Measurements from ENCODE around the gene CEP350.
"Not testable (repeated sequence)": the region's sequence is repeated elsewhere in the genome, so short reads cannot be mapped to it uniquely, and the experiment has no call there.

Gene CEP350

DNA sequence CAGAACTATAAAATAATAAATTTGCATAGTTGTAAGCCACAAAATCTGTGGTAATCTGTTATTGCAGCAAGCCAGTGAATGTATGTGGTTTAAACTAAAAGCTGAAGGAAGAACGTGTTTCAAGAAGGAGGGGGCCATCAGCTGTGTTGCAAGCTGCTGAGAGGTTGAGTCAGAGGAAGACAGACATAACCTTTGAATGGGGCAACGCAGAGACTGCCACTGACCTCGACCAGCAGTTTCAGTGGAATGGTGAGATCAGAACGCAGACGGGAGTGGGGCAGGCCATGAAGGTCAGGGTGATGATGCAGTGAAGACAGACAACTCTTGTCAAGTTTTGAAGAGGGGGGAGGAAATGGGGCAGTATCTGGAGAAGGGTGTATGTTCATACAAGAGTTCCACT, 176.9 kb downstream of the CEP350 start:
- no peak for DNase-seq (ENCODE audit: low spot score)

DNA sequence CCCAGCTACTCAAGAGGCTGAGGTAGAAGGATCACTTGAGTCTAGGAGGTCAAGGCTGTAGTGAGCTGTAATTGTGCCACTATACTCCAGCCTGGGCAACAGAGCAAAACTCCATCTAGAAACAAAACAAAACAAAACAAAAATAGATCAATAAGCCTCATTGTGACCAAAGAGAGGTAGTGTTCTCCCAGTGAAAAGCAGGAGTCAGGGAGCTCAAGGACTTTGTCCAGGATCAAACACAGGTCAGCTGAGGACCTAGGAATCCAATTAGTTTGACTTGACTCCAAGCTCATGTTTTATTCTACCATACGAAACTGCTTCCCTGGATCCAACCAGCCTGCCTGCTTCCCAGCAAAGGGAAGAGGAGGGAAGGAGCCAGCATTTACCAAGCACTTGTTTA, 178.6 kb downstream of the CEP350 start:
- no peak for DNase-seq (ENCODE audit: low spot score)

DNA sequence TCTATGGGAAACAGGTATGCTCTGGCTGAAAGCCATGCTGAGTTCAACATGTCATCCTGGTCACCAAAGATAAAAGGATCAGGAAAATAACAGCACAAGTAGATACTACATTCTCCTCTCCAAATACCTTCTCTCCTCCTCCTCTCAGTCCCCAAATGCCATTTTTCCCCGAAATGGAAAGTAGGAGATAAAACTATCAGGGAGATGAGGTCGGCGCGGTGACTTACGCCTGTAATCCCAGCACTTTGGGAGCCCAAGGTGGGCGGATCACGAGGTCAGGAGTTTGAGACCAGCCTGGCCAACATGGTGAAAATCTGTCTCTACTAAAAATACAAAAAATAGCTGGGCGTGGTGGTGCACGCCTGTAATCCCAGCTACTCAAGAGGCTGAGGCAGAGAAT, 179.1 kb downstream of the CEP350 start:
- DNase-seq (ENCODE audit: low spot score): not testable (repeated sequence)

DNA sequence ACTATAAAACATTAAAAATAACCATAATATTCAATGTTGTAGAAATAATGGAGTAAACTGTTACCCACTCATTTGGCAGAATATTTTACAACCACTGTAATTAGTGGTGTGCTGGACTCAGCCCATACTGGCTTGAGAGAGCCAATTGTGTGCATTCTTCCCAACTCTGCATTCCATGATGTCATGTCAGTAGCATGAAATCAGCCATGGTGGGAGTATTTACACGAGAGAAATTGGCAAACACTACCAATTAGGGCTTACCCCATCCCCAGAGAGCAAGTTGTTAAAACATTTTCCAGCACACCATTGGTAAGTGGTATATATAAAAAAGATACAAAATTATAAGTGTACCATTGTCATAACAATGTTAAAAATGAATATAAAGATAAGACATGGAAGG, 180.9 kb downstream of the CEP350 start:
- DNase-seq (ENCODE audit: low spot score): no peak

DNA sequence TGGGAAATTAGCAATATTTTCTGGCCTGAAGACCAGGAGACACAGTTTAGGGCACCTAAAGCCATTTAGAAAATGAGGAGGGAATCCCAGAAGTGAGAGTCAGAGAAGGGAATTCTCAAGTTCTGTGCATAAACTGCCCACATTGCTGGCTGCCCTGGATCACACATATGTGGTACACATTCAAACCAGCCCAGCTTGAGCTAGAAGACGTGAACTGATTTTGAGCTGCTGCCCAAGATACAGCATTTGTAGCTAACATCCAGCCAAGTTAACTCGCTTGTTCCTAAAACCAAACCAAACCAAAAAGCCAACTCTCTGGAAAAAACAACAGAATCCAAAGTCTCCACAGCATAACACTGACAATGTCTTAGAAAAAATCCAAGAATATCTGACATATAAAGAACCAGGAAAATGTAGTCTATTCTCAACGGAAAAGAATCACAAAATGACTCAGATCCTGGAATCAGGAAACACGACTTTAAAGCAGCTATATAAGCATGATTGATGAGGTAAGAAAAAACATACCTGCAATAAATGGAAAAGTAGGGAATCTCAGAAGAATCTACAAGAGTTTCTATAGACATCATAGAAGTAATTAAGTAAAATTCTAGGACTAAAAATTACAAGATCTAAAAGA, 181.8 kb downstream of the CEP350 start:
- no peak for DNase-seq (ENCODE audit: low spot score)

DNA sequence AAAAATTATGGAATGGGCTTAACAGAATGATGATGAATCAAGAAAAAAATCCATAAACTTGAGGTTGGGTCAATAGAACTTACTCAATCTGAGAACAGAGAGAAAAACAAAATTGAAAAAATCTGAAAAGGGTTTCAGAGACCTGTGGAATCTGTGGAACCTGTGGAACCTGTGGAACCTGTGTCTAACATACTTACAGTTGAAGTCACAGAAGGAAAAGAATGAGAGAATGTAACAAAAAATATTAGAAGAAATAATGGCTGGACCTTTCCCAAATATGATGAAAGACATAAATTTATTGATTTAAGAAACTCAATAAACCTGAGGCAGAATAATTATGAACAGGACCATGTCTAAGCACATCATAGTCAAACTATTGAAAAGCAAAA, 182.4 kb downstream of the CEP350 start:
- DNase-seq (ENCODE audit: low spot score): no peak

DNA sequence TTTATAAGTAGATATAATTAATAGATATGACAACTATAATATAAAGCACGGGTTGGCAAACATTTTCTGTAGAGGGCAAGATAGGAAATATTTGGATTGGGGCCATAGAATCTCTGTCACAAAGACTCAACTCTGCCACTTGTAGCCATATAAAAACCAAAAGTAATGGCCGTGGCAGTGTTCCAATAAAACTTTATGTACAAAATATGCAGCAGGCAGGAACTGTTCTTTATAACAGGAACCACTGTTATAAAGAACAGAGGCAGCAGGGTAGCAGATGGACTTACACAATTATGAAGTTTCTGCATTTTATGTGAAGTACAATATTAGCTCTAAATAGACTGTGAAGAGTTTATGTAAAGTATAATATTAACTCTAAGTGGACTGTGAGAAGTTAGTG, 183.2 kb downstream of the CEP350 start:
- no peak for DNase-seq (ENCODE audit: low spot score)

DNA sequence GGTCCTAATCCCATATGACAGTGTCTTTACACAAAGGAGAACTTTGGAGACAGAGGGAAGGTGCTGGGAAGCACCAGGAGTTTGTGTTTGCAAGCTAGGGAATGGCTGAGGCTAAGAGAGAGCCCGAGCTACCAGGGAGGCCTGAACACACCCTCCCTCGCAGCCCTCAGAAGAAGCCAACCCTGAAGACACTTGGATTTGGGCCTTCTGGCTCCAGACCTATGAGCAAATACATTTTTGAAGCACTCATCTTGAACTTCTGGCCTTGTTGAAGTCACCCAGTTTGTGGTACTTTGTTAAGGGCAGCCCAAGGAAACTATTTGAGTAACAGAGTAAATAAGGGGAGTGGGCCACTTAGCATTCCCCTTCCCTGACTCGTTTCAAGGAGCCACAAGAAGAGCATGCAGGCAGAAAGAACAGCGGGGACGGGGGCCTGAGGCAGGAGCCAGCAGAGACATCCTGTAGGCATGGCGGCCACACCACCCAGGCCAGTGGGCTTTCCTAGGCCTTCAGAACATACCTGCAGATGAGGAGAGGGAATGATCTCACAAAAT, 186.8 kb downstream of the CEP350 start:
- DNase-seq (ENCODE audit: low spot score): no peak

DNA sequence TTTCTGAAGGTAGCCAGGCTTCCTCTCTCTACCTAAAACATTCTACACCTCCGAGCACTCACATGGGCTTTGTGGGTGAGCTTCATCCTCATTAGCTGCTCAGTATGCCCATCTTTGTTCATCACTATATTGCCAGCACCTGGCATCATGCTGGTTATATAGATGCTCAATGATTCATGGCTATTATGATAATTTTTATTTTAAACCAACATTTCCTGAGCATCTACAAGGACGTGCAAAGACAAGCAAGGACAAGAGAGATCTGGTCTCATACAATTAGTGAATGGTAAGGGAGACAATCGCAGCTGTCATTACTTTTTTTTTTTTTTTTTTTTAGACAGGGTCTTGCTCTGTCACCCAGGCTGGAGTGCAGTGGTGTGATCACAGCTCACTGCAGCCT, 188.7 kb downstream of the CEP350 start:
- DNase-seq (ENCODE audit: low spot score): no peak

DNA sequence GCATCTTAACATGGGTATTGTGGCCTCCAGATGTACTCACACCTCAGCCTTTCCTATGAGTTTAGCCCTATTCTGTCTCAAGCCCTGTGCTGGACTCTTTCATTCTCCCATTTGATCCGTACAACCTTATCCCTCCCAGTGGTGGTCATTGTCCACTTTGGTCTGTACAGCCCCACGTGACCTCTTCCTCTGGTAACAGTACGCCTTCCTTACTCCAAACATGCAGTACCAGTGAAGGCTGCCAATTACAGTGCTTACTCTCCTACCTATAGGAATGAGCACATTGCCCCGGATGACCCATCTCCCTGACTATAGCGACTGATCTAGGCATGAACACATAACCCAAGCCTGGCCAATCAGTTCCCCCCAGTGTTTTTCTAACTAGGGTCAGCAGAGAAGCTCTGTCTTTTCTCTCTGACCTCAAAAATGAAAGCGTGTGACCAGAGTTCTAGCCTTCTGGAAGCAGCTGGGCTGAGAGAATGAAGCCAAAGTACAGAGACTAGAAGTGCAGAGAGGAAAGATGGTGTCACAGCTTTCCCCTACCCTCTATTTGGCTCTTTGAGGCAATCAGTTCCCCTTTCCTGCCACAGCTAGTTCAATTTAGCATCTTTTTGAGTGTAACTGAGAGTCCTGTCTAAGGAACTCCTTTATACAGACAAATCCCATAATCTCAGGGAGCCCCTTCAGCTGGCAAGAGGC, 190.2 kb downstream of the CEP350 start:
- DNase-seq (ENCODE audit: low spot score): no peak

DNA sequence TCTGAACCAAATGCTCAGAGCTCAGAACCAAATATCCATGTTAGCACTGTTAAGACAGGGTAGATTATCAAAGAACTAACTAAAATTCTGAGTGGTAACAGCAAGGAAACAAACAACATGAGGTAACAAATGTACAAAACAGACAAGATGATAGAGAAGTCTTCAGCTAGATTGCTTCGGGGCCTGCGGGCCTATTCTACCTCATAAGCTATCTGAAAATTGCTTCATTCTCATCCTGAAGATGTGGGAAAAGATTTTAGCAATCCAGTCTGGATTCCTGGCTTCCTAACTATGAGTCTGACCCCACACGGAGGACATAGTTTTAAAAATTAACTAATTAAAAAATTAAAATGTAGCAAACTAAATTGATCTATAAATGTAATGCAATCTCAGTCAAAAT, 190.8 kb downstream of the CEP350 start:
- DNase-seq (ENCODE audit: low spot score): no peak

DNA sequence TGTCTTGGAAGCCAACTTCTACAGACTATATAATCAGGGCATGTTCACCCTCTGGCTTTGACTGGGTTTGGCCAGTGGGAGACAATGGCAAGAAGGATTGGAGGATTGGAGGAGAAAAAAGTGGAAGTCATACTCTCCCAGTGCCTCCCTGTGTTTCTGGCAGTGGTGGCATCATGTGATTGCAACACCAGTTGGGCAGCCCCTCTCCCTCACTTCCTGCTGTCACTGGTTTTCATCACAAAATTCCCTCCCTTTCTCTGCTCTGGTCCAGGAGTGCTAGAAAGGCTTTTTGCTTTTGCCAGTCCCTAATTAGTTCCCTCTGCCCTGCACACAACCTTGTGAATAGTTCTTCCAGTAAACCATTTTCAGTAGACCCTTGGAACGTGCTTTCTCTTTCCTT, 196.4 kb downstream of the CEP350 start:
- DNase-seq (ENCODE audit: low spot score): no peak

DNA sequence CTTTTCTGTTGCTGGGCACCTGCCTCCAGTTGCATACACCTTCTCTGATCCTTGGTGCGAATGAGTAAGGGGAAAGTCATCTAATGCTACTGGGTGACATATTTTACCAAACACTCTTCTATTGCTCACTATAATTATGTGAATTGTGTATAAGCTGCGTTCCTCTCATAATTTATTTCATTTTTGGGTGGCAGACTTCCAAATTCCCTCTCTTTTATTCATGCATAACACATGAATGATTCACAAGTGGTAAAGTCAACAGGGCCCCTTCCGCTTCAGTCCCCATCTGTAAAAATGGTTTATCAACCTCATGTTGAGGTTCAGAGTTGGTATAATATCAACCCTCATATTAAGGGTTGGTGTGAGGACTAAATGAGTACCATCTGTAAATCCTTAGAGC, 196.9 kb downstream of the CEP350 start:
- DNase-seq (ENCODE audit: low spot score): no peak

DNA sequence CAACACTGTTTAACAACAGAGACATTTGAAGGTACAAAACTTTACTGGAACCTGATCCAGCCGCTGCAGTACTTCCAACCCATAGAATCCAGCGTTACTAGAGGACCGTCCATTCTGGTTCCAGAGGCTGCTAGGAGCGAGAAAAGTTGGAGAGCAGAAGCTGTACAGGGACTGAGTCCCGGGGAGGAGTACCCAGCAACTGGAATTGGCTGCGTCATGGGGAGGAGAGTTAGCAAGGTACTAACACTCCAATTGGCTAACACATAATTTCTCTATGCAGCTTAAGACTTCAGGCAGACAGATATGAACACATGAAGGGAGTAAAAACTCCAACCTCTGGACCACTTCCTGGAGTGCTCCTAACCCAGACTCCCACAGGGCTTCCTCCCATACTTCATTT, 198.0 kb downstream of the CEP350 start:
- DNase-seq (ENCODE audit: low spot score): no peak

DNA sequence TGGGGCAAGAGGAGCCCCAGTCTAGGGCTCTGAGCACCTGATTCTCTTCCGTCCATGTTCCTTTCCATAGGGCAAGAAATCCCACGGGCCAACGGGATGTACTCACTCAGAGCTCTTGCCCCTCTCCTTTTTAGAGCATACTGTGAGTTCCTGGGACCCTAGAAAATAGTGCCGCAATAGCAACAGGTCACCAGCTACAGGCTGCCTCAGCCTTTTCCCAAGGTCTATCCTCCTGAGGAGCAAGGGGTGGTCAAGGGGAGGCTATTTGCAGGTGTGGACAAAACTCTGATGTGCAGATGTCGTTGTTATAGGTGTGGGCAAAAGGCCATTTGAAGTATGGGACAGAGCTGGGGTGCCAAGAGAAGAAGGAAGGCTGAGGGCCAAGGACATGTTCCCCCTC, 198.4 kb downstream of the CEP350 start:
- no peak for DNase-seq (ENCODE audit: low spot score)

DNA sequence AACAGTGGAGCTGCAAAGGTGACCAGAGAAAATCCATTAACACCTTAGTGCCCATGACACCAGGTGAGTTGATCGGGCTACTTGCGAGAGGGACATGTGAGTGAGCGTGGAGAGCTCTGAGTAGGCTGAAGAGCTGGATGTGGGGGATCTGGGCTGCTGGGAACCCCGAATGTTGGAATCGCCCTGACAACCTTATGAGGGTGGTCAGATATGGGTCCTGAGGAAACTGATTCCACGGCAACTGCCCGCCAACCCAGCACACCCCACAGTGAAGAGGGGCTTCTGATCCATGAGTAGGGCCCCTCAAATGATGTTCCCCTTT, 199.4 kb downstream of the CEP350 start:
- DNase-seq (ENCODE audit: low spot score): no peak

DNA sequence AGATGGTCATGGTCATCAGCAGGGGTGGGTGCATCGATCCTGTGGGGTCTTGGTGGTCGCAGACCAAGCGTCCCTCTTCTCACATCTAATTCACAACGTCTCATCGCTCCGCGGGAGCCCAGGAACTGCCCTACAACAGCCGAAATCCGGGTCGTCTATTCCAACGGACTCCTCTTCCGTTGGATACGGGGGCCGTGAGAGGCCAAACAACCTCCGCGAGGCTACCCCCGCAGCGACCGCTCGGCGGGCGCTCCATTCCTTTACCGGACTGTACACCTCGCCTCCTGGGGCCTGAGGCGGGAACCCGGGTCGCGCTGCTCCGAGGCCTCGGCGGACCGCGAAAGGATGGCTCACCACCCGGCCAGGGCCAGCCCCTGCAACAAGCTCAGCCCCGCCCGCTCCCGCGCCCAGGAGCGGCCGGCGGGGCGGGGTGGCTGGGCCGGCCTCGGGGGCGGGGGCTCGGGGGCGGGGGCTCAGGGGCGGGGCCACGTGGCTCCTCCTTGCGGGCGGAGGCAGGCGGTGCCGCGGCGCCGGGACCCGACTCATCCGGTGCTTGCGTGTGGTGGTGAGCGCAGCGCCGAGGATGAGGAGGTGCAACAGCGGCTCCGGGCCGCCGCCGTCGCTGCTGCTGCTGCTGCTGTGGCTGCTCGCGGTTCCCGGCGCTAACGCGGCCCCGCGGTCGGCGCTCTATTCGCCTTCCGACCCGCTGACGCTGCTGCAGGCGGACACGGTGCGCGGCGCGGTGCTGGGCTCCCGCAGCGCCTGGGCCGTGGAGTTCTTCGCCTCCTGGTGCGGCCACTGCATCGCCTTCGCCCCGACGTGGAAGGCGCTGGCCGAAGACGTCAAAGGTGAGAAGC, 199.9 kb downstream of the CEP350 start, which contains the start of gene QSOX1:
Gene QSOX1, plus strand, starts transcription at position 545 of the 857 bp plus-strand sequence. Its CDS starts 39 bp downstream, at position 584.
- DNase-seq (ENCODE audit: low spot score): peak; percentile 100

DNA sequence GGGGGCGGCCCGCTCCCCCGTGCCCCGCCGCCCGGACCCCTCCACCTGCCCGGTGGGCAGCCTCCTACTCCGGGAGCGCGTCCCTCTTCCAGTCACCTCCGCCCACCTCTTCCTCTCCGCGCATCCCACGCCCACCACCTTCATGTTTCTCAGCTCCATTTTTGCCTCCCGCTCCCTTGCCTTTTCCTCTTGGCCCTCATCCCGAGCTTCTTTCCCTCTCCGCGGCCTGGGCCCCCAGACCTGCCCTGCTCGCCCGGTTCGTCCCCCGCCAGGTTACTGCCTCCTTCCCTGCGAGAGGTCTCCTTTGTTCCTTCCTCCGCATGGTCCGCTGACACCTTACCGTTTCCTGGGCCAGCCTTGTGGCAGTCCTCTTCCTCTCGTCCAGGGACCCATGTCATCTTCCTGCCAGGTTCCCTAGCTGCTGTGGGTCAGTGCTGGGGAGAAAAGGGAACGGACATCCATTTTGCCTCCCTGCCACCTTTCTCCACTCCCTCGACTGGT, 200.6 kb downstream of the CEP350 start:
- peak; percentile 47 for DNase-seq (ENCODE audit: low spot score)

DNA sequence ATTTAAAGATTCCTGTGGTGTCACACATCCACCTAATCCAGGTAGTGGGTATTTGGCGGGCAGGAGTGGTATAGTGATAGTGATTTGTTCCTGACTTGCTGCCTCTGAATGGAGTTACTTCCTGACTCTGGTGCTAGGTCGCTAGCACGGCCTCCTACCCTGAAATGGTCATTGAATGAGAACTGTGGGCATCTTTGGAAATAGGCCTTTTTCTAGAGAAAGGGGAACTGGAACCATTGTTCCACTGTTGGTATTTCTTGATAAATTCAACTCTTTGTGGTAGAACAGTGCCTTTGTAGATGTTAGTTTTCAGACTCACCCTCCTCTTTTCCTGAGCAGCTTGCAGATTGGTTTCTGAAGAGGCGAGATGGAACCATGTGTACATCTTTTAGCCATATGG, 201.6 kb downstream of the CEP350 start:
- no peak for DNase-seq (ENCODE audit: low spot score)

DNA sequence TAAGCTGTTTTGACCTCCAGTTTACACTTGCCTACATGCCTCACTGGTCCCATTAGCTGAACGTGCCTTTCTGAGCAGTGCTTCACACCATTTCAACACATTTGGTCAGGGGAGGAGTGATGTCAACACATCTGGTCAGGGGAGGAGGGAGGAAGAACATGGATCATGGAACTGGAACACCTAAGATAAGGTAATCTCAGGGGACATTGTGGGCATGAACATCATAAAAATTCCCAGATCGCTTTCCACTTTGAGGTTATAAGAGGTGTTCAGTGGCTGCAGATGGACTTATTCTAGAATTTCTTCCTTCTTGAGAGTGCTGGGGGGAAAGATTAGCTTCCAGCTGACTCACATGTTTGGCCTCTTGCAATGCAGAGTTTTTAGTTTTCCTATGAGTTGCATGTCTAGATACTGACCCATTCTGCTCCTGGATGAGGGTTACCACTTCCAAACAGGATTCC, 202.1 kb downstream of the CEP350 start:
- DNase-seq (ENCODE audit: low spot score): no peak

DNA sequence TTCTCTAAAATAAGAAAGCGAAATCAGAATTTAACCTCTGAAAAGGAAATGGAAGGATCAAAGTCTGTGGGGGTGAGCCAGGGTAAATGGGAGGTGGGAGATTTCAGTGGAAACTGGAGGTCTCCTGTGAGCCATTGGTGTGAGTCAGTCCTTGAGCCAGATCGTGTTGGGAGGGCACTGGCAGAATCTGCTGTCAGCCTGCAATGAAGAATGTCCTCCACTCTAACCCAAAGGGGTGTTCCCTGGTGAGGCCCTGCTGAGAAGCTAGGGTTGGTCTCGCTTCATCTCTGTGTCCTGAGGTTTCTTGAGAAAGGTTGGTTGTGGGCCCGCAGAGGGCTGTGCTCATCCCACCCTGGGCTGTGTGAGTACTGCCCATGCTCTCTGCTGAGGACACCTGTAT, 202.5 kb downstream of the CEP350 start:
- DNase-seq (ENCODE audit: low spot score): no peak

DNA sequence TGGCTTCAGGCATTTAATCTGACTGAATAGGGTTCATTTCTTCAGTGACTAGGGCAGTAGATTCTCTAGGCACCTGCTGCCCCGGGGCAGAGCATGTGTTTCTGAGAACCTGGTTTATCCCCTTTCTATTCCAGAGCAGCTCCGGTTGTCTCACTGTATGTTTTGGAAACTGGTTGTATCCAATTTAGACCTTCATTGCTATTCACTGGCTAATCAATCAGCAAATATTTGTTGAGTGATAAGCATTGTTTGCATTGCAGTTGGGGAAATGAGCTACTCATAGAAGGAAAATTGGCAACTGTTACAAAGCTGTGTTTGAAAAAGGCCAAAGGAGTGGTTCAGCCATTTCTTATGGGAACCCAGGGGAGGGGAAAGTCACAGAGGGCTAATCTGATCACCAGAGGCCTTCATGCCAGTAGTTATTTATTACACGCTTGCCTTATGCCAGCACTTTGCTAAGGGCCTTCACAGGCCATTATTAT, 203.0 kb downstream of the CEP350 start:
- no peak for DNase-seq (ENCODE audit: low spot score)

Measured in iPS-NIHi11 (cell line).